Measurements from ENCODE around the gene ANKH. TPM values are rescaled to one million over a fixed set of nuclear protein-coding genes. Genes with fewer than 3 reads are reported as not detected.
"Not testable (repeated sequence)": the region's sequence is repeated elsewhere in the genome, so short reads cannot be mapped to it uniquely, and the experiment has no call there.

Gene ANKH
- total RNA-seq, 1 experiment from 2014 or later = 81.4 TPM

- TF ChIP-seq EZH2 (IDR thresholded peaks at IDR 0.05; ENCODE audit: low read depth) = no peak
- TF ChIP-seq CTCF (conservative IDR thresholded peaks at IDR 0.05) = no peak
- Histone ChIP-seq H3K4me2 (peak overlapping the region; percentile 41), H3K4me1 (replicated peaks; ENCODE audit: insufficient read depth) (peaks cover 23% of the 10 kb centered on the region), H3K9me3 (ENCODE audit: insufficient read depth, low read depth) (no peaks in the 10 kb centered on the region), H3K79me2 (ENCODE audit: low read depth) (no peaks in the 10 kb centered on the region), H2AFZ (no peak overlapping the region), H3K4me3 (no peak overlapping the region), H3K36me3 (ENCODE audit: low read depth) (no peaks in the 10 kb centered on the region), H3K27ac (no peak overlapping the region), H3K27me3 (ENCODE audit: insufficient read depth, low read depth) (0 out of 2 replicates have a peak, but pooled peaks cover 3% of the 10 kb centered on the region), H4K20me1 (ENCODE audit: insufficient read depth) (no peaks in the 10 kb centered on the region), H3F3A (ENCODE audit: insufficient read depth, low read depth) (peaks cover 6% of the 10 kb centered on the region; the same call in 1 of the 2 replicates), H3K9me2 (ENCODE audit: insufficient read depth) (no peaks in the 10 kb centered on the region)
- intact Hi-C loops (cut with micrococcal nuclease; ENCODE audit: unreplicated experiment) = loop anchor here (2.0 kb wide), 1 partner anchor 42 kb away; no protein-coding TSS in a partner anchor
- DNase-seq = no peak
- CTCF ChIA-PET = no interaction called here
- POLR2A ChIA-PET (ENCODE audit: unreplicated experiment) = interaction anchor here (0.6 kb wide), 1 partner anchor 30 kb away, joined by 4 read pairs; no protein-coding TSS in a partner anchor
- TSS peak; percentile 52 for BruUV-seq (replicated peaks)
Observed at GRCh38 chr5:14850419-14851049, 21.0 kb downstream of the ANKH start.

- Histone ChIP-seq H3K27me3 (ENCODE audit: insufficient read depth, low read depth) (0 out of 2 replicates have a peak, but pooled peaks cover 3% of the 10 kb centered on the region), H3K9me3 (ENCODE audit: insufficient read depth, low read depth) (no peaks in the 10 kb centered on the region), H4K20me1 (ENCODE audit: insufficient read depth) (no peaks in the 10 kb centered on the region), H3K36me3 (ENCODE audit: low read depth) (no peaks in the 10 kb centered on the region), H3F3A (ENCODE audit: insufficient read depth, low read depth) (peaks cover 6% of the 10 kb centered on the region; the same call in 1 of the 2 replicates), H3K4me1 (replicated peaks; ENCODE audit: insufficient read depth) (peaks cover 26% of the 10 kb centered on the region), H3K4me3 (no peak overlapping the region), H3K79me2 (ENCODE audit: low read depth) (no peaks in the 10 kb centered on the region), H3K27ac (no peak overlapping the region), H3K9me2 (ENCODE audit: insufficient read depth) (no peaks in the 10 kb centered on the region), H3K4me2 (peak overlapping the region; percentile 41), H2AFZ (no peak overlapping the region)
- DNase-seq = peak; percentile 78 to 79
- no TSS peak for BruUV-seq (replicated peaks)
- ChIA-PET CTCF (interaction anchor here (0.7 to 1.7 kb wide), 5 partner anchors 21 to 154 kb away, joined by 3 to 8 read pairs (median 3); no protein-coding TSS in a partner anchor), POLR2A (ENCODE audit: unreplicated experiment) (interaction anchor here (0.6 kb wide), 1 partner anchor 31 kb away, joined by 4 read pairs; no protein-coding TSS in a partner anchor)
- intact Hi-C loops (cut with micrococcal nuclease; ENCODE audit: unreplicated experiment) = loop anchor here (2.0 kb wide), 1 partner anchor 41 kb away; no protein-coding TSS in a partner anchor
- TF ChIP-seq CTCF (conservative IDR thresholded peaks at IDR 0.05) = no peak
- TF ChIP-seq EZH2 (IDR thresholded peaks at IDR 0.05; ENCODE audit: low read depth) = no peak
Observed at GRCh38 chr5:14849516-14850294, 21.9 kb downstream of the ANKH start.

- peak; percentile 44 for DNase-seq
- CTCF ChIA-PET = interaction anchor here (0.7 to 1.7 kb wide), 5 partner anchors 22 to 155 kb away, joined by 3 to 8 read pairs (median 3); no protein-coding TSS in a partner anchor
- H3K27me3 ChIP-seq (ENCODE audit: insufficient read depth, low read depth); H3K9me2 ChIP-seq (ENCODE audit: insufficient read depth); H4K20me1 ChIP-seq (ENCODE audit: insufficient read depth); intact Hi-C loops (cut with micrococcal nuclease; ENCODE audit: unreplicated experiment); H2AFZ ChIP-seq; H3K9me3 ChIP-seq (ENCODE audit: insufficient read depth, low read depth); BruUV-seq (replicated peaks); H3F3A ChIP-seq (ENCODE audit: insufficient read depth, low read depth); H3K4me3 ChIP-seq; H3K79me2 ChIP-seq (ENCODE audit: low read depth); H3K27ac ChIP-seq; H3K36me3 ChIP-seq (ENCODE audit: low read depth): not testable (repeated sequence)
- POLR2A ChIA-PET (ENCODE audit: unreplicated experiment) = interaction anchor here (0.5 to 0.6 kb wide), 2 partner anchors 60 to 140 kb away, joined by 4 to 5 read pairs; no protein-coding TSS in a partner anchor
- peak overlapping the region; percentile 41 for H3K4me2 ChIP-seq
- H3K4me1 ChIP-seq (replicated peaks; ENCODE audit: insufficient read depth) = peaks cover 27% of the 10 kb centered on the region
Observed at GRCh38 chr5:14848942-14849341, 22.6 kb downstream of the ANKH start.
